Measurements from ENCODE around the gene AATK.
"Not testable (repeated sequence)": the region's sequence is repeated elsewhere in the genome, so short reads cannot be mapped to it uniquely, and the experiment has no call there.

DNA sequence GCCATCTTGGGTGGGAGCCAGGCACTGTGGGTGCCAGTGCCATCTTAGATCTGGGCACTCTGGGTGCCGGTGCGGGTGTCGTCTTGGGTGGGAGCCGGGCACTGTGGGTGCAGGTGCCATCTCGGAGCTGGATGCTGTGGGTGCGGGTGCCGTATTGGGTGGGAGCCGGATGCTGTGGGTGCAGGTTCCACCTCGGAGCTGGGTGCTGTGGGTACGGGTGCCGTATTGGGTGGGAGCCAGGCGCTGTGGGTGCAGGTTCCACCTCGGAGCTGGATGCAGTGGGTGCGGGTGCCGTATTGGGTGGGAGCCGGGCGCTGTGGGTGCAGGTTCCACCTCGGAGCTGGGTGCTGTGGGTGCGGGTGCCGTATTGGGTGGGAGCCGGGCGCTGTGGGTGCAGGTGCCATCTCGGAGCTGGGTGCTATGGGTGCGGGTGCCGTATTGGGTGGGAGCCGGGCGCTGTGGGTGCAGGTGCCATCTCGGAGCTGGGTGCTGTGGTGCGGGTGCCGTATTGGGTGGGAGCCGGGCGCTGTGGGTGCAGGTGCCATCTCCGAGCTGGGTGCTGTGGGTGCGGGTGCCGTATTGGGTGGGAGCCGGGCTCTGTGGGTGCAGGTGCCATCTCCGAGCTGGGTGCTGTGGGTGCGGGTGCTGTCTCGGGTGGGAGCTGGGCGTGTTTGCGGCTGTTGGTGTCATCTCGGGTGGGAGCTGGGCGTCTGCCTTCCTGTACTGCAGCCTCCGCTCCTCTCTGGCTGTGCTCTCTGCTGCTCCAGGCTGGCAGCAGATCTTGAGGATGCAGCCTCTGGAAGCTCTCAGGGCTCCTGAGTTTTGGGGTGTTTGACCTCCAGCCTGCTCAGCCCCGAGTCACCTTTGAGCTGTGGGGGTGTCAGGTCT lies 87.8 kb downstream of the AATK start:
- TF ChIP-seq, protein P1, sequence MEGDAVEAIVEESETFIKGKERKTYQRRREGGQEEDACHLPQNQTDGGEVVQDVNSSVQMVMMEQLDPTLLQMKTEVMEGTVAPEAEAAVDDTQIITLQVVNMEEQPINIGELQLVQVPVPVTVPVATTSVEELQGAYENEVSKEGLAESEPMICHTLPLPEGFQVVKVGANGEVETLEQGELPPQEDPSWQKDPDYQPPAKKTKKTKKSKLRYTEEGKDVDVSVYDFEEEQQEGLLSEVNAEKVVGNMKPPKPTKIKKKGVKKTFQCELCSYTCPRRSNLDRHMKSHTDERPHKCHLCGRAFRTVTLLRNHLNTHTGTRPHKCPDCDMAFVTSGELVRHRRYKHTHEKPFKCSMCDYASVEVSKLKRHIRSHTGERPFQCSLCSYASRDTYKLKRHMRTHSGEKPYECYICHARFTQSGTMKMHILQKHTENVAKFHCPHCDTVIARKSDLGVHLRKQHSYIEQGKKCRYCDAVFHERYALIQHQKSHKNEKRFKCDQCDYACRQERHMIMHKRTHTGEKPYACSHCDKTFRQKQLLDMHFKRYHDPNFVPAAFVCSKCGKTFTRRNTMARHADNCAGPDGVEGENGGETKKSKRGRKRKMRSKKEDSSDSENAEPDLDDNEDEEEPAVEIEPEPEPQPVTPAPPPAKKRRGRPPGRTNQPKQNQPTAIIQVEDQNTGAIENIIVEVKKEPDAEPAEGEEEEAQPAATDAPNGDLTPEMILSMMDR (conservative IDR thresholded peaks at IDR 0.05 in 1 of 2, IDR thresholded peaks at IDR 0.05 in 1 of 2; ENCODE audit: extremely low read depth in 1 of 2, insufficient read depth in 1 of 2, low read depth in 1 of 2, low read length in 2 of 2), result not testable (repeated sequence)
- not testable (repeated sequence) for TF ChIP-seq EZH2 (IDR thresholded peaks at IDR 0.05; ENCODE audit: borderline replicate concordance, low read length)
